Stomach (tissue), 4 donors: Measurements from ENCODE around the gene VPS9D1.

ENCODE experiments used
- EP300 ChIP-seq: sonication (generic); formaldehyde crosslinking; IDR thresholded peaks from one replicate; pipeline ENCODE4 v1.6.1; 2017; ENCODE audit warnings: antibody characterized with exemption
- POLR2A ChIP-seq, 4 donors: fragments of 450-650 bp; IDR thresholded peaks; one replicate each; pipeline ENCODE4 v1.6.1; 2016; ENCODE audit warnings: antibody characterized with exemption in 4 of 4, control low read depth in 2 of 4, mild to moderate bottlenecking in 1 of 4, moderate library complexity in 1 of 4
- POLR2AphosphoS5 ChIP-seq, 3 donors: sonication (generic); formaldehyde crosslinking; IDR thresholded peaks; one replicate each; pipeline ENCODE4 v1.6.1; 2016; ENCODE audit warnings: antibody characterized with exemption in 3 of 3
- TF ChIP-seq, protein P1 (sequence below), 7 experiments: fragments of 450-650 bp in 4 of 7; fragments of 200-600 bp in 3 of 7; sonication (generic) in 3 of 7; IDR thresholded peaks; one replicate each; pipeline ENCODE4 v1.5.1; 2016 to 2019; ENCODE audit warnings: antibody characterized with exemption in 7 of 7, control low read depth in 2 of 7, mild to moderate bottlenecking in 1 of 7

DNA sequence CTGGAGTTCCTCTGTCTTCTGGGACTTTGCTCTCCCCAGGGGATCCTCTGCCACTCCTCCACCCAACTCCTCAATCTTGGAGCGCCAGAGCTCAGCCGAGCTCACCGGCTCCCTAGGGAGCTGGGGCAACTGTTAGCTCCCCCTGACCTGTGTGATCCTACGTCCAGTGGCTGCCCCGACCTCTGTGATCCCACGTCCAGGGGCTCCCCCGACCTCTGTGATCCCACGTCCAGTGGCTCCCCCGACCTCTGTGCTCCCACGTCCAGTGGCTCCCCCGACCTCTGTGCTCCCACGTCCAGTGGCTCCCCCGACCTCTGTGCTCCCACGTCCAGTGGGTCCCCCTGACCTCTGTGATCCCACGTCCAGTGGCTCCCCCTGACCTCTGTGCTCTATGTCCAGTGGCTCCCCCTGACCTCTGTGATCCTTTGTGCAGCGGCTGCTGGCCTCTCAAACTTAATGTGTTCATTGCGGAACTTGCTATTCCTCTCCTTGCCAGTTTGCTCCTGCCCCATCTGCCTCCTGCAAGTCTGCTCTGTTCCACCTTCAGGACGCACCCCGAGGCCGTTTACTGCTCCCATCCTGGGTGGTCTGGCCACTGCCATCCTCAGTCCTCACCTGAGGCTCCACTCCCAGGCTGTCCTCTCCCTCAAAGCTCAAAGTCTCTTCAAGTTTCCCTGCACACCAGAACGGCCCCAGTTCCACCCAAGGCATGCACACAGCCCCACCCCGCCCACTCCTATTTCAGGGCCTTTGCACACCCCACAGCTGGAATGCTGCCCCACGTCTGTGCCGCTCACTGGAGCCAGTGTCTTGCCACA, 2.8 kb downstream of the VPS9D1 start:
- no peak for TF ChIP-seq POLR2A (IDR thresholded peaks at IDR 0.05)
- TF ChIP-seq EP300, result no peak
- TF ChIP-seq, protein P1, sequence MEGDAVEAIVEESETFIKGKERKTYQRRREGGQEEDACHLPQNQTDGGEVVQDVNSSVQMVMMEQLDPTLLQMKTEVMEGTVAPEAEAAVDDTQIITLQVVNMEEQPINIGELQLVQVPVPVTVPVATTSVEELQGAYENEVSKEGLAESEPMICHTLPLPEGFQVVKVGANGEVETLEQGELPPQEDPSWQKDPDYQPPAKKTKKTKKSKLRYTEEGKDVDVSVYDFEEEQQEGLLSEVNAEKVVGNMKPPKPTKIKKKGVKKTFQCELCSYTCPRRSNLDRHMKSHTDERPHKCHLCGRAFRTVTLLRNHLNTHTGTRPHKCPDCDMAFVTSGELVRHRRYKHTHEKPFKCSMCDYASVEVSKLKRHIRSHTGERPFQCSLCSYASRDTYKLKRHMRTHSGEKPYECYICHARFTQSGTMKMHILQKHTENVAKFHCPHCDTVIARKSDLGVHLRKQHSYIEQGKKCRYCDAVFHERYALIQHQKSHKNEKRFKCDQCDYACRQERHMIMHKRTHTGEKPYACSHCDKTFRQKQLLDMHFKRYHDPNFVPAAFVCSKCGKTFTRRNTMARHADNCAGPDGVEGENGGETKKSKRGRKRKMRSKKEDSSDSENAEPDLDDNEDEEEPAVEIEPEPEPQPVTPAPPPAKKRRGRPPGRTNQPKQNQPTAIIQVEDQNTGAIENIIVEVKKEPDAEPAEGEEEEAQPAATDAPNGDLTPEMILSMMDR (IDR thresholded peaks at IDR 0.05), result no peak
- no peak for TF ChIP-seq POLR2AphosphoS5 (IDR thresholded peaks at IDR 0.05)
